Peyer's patch (tissue), 4 donors: Measurements from ENCODE around the gene SCUBE1. TPM values are rescaled to one million over a fixed set of nuclear protein-coding genes. Genes with fewer than 3 reads are reported as not detected.

Experiments used
- DNase-seq, 3 donors: peaks; one replicate each; pipeline ENCODE4 v3.0.0-alpha.2; 2017 to 2019
- H3K27ac ChIP-seq, 4 donors: fragments of 200-600 bp; sonication (generic); one replicate each; pipeline ENCODE4 v1.5.1; 2016 to 2019
- H3K27me3 ChIP-seq, 2 donors: fragments of 200-600 bp; sonication (generic); one replicate each; pipeline ENCODE4 v1.5.1; 2019
- H3K36me3 ChIP-seq, 3 donors: fragments of 200-600 bp; sonication (generic); one replicate each; pipeline ENCODE4 v1.5.1; 2016 to 2019
- H3K4me1 ChIP-seq, 4 donors: fragments of 200-600 bp; sonication (generic); one replicate each; pipeline ENCODE4 v1.5.1; 2016 to 2019
- H3K4me3 ChIP-seq, 4 donors: fragments of 200-600 bp; sonication (generic); 1 replicate in 3 of 4; 2 replicates in 1 of 4; pipeline ENCODE4 v1.5.1; 2016 to 2019; ENCODE audit warnings: mild to moderate bottlenecking in 1 of 4
- H3K9me3 ChIP-seq, 4 donors: fragments of 200-600 bp; sonication (generic); one replicate each; pipeline ENCODE4 v1.5.1; 2016 to 2019; ENCODE audit warnings: mild to moderate bottlenecking in 1 of 4
- POLR2A ChIP-seq, 2 donors: fragments of 450-650 bp; IDR thresholded peaks; one replicate each; pipeline ENCODE4 v1.5.1; 2017; ENCODE audit warnings: antibody characterized with exemption in 2 of 2, mild to moderate bottlenecking in 2 of 2, moderate library complexity in 2 of 2
- total RNA-seq, 4 donors: library from RNA; depleted of rRNA; stranded (reverse); fragments of >200 nt; gene quantifications; one replicate each; pipeline ENCODE4 v1.1.0, GENCODE V29; 2016
- TF ChIP-seq, protein P1 (sequence below), 6 experiments: fragments of 450-650 bp in 4 of 6; fragments of 200-600 bp in 2 of 6; sonication (generic) in 1 of 6; IDR thresholded peaks; one replicate each; pipeline ENCODE4 v1.5.1; 2017 to 2019; ENCODE audit warnings: antibody characterized with exemption in 6 of 6, mild to moderate bottlenecking in 3 of 6, moderate library complexity in 1 of 6

The SCUBE1 gene
- total RNA-seq, 4 donors from 2014 or later, result 1.6 to 47.9 (median 7.9) TPM

DNA sequence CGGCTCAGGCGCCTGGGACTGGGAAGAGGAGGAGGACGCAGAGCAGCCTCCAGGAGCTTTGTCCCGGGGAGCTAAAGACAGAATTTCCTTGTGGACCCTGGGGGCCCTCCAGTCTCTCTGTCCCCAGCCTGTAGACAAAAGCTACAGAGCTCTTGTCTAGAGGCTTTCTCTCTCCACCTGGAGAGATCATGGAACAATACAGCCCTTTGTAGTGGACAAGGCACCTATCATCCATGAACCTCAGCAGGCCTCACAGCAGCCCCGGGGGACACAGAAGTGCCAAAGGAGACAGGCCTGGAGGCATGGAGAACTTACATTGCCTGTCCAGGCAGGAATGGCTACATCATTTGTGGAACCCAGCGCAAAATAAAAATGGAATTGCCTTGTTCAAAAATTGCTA, 100.5 kb downstream of the SCUBE1 start:
- H3K4me3 ChIP-seq, result no peak overlapping the region
- DNase-seq, result no peak
- TF ChIP-seq POLR2A (IDR thresholded peaks at IDR 0.05), result no peak
- TF ChIP-seq, protein P1, sequence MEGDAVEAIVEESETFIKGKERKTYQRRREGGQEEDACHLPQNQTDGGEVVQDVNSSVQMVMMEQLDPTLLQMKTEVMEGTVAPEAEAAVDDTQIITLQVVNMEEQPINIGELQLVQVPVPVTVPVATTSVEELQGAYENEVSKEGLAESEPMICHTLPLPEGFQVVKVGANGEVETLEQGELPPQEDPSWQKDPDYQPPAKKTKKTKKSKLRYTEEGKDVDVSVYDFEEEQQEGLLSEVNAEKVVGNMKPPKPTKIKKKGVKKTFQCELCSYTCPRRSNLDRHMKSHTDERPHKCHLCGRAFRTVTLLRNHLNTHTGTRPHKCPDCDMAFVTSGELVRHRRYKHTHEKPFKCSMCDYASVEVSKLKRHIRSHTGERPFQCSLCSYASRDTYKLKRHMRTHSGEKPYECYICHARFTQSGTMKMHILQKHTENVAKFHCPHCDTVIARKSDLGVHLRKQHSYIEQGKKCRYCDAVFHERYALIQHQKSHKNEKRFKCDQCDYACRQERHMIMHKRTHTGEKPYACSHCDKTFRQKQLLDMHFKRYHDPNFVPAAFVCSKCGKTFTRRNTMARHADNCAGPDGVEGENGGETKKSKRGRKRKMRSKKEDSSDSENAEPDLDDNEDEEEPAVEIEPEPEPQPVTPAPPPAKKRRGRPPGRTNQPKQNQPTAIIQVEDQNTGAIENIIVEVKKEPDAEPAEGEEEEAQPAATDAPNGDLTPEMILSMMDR (IDR thresholded peaks at IDR 0.05), result no peak

DNA sequence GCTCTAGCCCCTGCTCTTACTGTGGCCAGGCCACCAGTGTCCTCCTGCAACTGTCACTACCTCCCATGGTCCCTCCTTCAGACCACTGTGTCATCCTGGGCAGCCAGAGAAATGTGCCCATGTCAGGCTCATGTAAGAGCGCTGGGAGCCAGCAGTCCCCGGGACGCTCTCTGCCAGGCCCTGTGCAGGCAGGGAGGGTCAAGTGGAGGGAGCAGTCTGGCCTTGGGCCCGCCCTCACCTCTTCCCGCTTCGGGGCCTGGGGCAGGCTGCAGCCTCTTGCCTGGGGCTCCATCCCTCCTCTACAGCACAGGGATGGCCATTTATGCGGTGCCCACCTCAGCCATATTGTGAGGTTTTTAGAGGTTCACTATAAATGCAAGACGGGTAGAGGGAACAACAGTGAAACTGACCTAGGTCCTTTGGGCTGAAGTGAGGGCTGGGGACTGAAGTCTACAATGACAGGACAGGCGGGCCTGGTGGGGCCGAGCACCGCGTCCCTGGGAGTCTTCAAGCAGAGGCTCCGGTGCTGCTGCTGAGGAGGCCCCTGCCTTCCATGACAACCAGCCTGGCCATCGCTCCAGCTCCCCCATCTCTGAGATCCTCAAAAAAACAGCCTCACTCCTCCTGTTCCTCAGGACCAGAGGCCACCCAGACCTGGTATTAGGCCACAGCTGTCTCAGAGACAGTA, 101.3 kb downstream of the SCUBE1 start:
- no peaks in the 10 kb centered on the region for H3K9me3 ChIP-seq
- no peaks in the 10 kb centered on the region for H3K36me3 ChIP-seq
- DNase-seq, result no peak
- H3K27me3 ChIP-seq, result no peaks in the 10 kb centered on the region
- no peak for TF ChIP-seq POLR2A (IDR thresholded peaks at IDR 0.05)
- TF ChIP-seq, protein P1 (IDR thresholded peaks at IDR 0.05), result no peak
- no peak overlapping the region for H3K27ac ChIP-seq
- H3K4me1 ChIP-seq, result no peaks in the 10 kb centered on the region
- H3K4me3 ChIP-seq, result no peak overlapping the region

More for the DNA sequence above, 100.5 kb downstream of the SCUBE1 start:
- H3K27me3 ChIP-seq, result no peaks in the 10 kb centered on the region
- H3K27ac ChIP-seq, result no peak overlapping the region
- H3K9me3 ChIP-seq, result no peaks in the 10 kb centered on the region
- no peaks in the 10 kb centered on the region for H3K4me1 ChIP-seq
- H3K36me3 ChIP-seq, result no peaks in the 10 kb centered on the region

DNA sequence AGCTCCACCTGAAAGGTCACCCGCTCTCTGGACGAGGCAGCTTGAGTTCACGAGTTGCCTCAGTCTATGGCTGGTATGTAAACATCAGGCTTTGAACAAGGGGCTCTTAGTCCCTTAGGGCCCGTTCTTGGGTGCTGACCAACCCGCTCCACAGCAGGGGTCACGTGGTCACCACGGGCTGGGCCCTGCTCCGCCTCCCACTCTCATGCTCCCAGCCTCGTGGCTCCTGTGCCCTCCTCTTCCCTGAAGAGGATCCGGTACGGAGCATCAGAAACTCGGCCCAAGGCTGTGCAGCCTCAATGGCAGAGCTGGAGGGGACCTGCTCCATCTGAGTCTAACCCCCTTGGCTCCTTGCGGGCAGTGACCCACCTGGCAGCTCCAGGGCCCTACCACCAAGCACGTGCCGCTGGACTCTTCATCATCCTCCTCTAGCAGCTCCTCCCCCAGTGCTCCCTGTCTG, 102.0 kb downstream of the SCUBE1 start:
- Histone ChIP-seq H3K36me3 (no peaks in the 10 kb centered on the region), H3K4me3 (no peak overlapping the region), H3K27ac (no peak overlapping the region), H3K4me1 (no peaks in the 10 kb centered on the region), H3K27me3 (no peaks in the 10 kb centered on the region), H3K9me3 (no peaks in the 10 kb centered on the region)
- no peak for TF ChIP-seq POLR2A (IDR thresholded peaks at IDR 0.05)
- TF ChIP-seq, protein P1 (IDR thresholded peaks at IDR 0.05), result no peak
- no peak for DNase-seq

DNA sequence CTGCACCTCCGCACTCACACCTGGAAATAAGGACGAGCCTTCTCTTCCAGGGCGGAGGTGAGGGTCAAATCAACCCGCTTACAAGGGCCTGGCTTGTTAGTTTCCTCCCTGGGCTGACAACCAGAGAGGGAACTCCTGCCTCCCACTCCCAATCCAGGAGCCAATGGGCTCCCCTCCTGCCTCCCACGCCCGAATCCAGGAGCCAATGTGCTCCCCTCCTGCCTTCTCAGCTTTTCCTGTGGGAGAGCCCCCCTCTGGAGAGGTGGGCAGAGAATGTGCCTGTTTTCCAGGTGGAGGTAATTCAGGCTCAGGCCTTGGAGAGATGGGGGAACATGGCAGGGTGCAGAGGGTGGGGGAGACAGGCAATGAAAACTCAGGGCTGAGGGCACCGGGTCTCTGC, 102.6 kb downstream of the SCUBE1 start:
- Histone ChIP-seq H3K27ac (no peak overlapping the region), H3K4me1 (no peaks in the 10 kb centered on the region), H3K27me3 (no peaks in the 10 kb centered on the region), H3K4me3 (no peak overlapping the region), H3K36me3 (no peaks in the 10 kb centered on the region), H3K9me3 (no peaks in the 10 kb centered on the region)
- DNase-seq, result no peak
- no peak for TF ChIP-seq POLR2A (IDR thresholded peaks at IDR 0.05)
- TF ChIP-seq, protein P1 (IDR thresholded peaks at IDR 0.05), result no peak

DNA sequence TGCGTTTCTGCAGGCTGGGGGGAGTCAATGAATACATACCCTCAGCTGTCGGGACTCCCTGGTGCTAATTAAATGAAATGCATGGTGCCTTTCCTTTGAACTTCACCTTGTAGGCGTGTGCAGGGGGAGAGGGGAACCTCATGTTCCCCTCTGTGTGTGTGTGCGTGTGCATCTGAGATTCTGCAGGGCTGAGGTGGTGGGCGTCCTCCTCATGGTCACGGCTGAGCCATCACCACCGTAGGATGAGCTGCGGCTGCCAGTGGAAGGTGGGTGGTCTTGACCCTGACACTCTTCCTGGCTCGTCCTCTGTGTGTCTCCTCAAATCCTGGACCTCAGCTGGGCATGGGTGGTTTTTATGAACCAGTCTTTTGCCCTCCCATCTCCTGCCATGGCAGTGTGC, 103.2 kb downstream of the SCUBE1 start:
- Histone ChIP-seq H3K27me3 (no peaks in the 10 kb centered on the region), H3K9me3 (no peaks in the 10 kb centered on the region)
- no peak for TF ChIP-seq POLR2A (IDR thresholded peaks at IDR 0.05)
- TF ChIP-seq, protein P1 (IDR thresholded peaks at IDR 0.05), result no peak

More for the DNA sequence above, 103.2 kb downstream of the SCUBE1 start:
- Histone ChIP-seq H3K4me1 (no peaks in the 10 kb centered on the region), H3K4me3 (no peak overlapping the region), H3K27ac (no peak overlapping the region), H3K36me3 (no peaks in the 10 kb centered on the region)
- no peak for DNase-seq
